Neuronal stem cell (in vitro differentiated cells): ENCODE measurements around the gene N4BP2L2. TPM values are rescaled to one million over a fixed set of nuclear protein-coding genes. Genes with fewer than 3 reads are reported as not detected.

Experiments
- DNase-seq: peaks from one replicate; pipeline ENCODE4 v3.0.0-alpha.2; 2013; ENCODE audit warnings: low spot score
- H2AFZ ChIP-seq: one replicate; pipeline ENCODE4 v1.6.1; 2013; ENCODE audit warnings: mild to moderate bottlenecking, low read length, inconsistent platforms
- H2AK5ac ChIP-seq: 2 replicates; pipeline ENCODE4 v1.6.1; 2013; ENCODE audit warnings: low read depth, mild to moderate bottlenecking, inconsistent platforms, low read length, moderate library complexity, mixed read lengths
- H2BK120ac ChIP-seq: 2 replicates; pipeline ENCODE4 v1.6.1; 2013; ENCODE audit warnings: low read depth, mild to moderate bottlenecking, inconsistent platforms, low read length, moderate library complexity, mixed read lengths
- H2BK12ac ChIP-seq: one replicate; pipeline ENCODE4 v1.6.1; 2013; ENCODE audit warnings: low read length, inconsistent platforms
- H2BK15ac ChIP-seq: 2 replicates; pipeline ENCODE4 v1.6.1; 2013; ENCODE audit warnings: mild to moderate bottlenecking, low read length, inconsistent platforms, mixed read lengths
- H2BK5ac ChIP-seq: one replicate; pipeline ENCODE4 v1.6.1; 2013; ENCODE audit warnings: inconsistent platforms, mild to moderate bottlenecking, low read length, moderate library complexity
- H3K14ac ChIP-seq: one replicate; pipeline ENCODE4 v1.6.1; 2013; ENCODE audit warnings: low read length, inconsistent platforms
- H3K18ac ChIP-seq: 2 replicates; pipeline ENCODE4 v1.6.1; 2013; ENCODE audit warnings: low read length, inconsistent platforms
- H3K23ac ChIP-seq: 2 replicates; pipeline ENCODE4 v1.6.1; 2013; ENCODE audit warnings: low read depth, mild to moderate bottlenecking, mixed read lengths, low read length, inconsistent platforms; ENCODE audit not compliant: poor library complexity
- H3K27ac ChIP-seq: replicated peaks from 3 replicates; pipeline ENCODE4 v1.5.1; 2013; ENCODE audit warnings: low read length, inconsistent platforms
- H3K27me3 ChIP-seq, 3 experiments: 2 replicates each; pipeline ENCODE4 v1.6.1; 2013; ENCODE audit warnings: low read length in 3 of 3, mild to moderate bottlenecking in 2 of 3, inconsistent platforms in 1 of 3, low read depth in 1 of 3, mixed read lengths in 1 of 3, moderate library complexity in 1 of 3; ENCODE audit not compliant: control insufficient read depth in 3 of 3, insufficient read depth in 3 of 3
- H3K36me3 ChIP-seq, 2 donors: replicated peaks in 1 of 2; 2 replicates each; pipeline ENCODE4 v1.6.1; 2013; ENCODE audit warnings: low read length in 2 of 2; ENCODE audit not compliant: control insufficient read depth in 2 of 2, insufficient read depth in 2 of 2
- H3K4ac ChIP-seq: 2 replicates; pipeline ENCODE4 v1.6.1; 2013; ENCODE audit warnings: inconsistent platforms, mild to moderate bottlenecking, low read length, moderate library complexity
- H3K4me1 ChIP-seq, 2 donors: 1 replicate in 1 of 2; 2 replicates in 1 of 2; pipeline ENCODE4 v1.6.1; 2013; ENCODE audit warnings: low read length in 2 of 2, low read depth in 1 of 2; ENCODE audit not compliant: control insufficient read depth in 2 of 2, insufficient read depth in 1 of 2
- H3K4me2 ChIP-seq: one replicate; pipeline ENCODE4 v1.6.1; 2013; ENCODE audit warnings: mild to moderate bottlenecking, low read length, inconsistent platforms; ENCODE audit not compliant: insufficient read depth, poor library complexity, severe bottlenecking
- H3K4me3 ChIP-seq, 2 donors: 2 replicates each; pipeline ENCODE4 v1.5.1; 2013; ENCODE audit warnings: low read length in 2 of 2, mild to moderate bottlenecking in 2 of 2, inconsistent platforms in 1 of 2, moderate library complexity in 1 of 2
- H3K79me1 ChIP-seq: one replicate; pipeline ENCODE4 v1.6.1; 2013; ENCODE audit warnings: low read depth, mild to moderate bottlenecking, inconsistent platforms, low read length, moderate library complexity
- H3K9ac ChIP-seq: one replicate; pipeline ENCODE4 v1.6.1; 2013; ENCODE audit warnings: mild to moderate bottlenecking, low read depth, low read length, inconsistent platforms; ENCODE audit not compliant: poor library complexity
- H3K9me3 ChIP-seq, 2 donors: replicated peaks in 1 of 2; 2 replicates each; pipeline versions ENCODE3 to v1.6.1; 2013; ENCODE audit warnings: low read length in 2 of 2, mild to moderate bottlenecking in 2 of 2, inconsistent platforms in 1 of 2, low read depth in 1 of 2, mixed read lengths in 1 of 2, moderate library complexity in 1 of 2; ENCODE audit not compliant: control insufficient read depth in 2 of 2, insufficient read depth in 1 of 2
- H4K8ac ChIP-seq: one replicate; pipeline ENCODE4 v1.6.1; 2013; ENCODE audit warnings: low read depth, mild to moderate bottlenecking, inconsistent platforms, low read length, moderate library complexity
- H4K91ac ChIP-seq: one replicate; pipeline ENCODE4 v1.6.1; 2013; ENCODE audit warnings: low read length, low read depth, mild to moderate bottlenecking, inconsistent platforms; ENCODE audit not compliant: poor library complexity
- WGBS, 2 donors: extraction: QIAGEN DNeasy Blood & Tissue Kit; methylation state at CpG; one replicate each; pipeline ENCODE4 v1.1.7; 2013; ENCODE audit warnings: missing lambda C conversion rate in 2 of 2, mixed read lengths in 1 of 2; ENCODE audit not compliant: insufficient read length in 2 of 2, insufficient replicate concordance in 1 of 2; ENCODE audit errors: extremely low coverage in 2 of 2; 5-methylcytosine and 5-hydroxymethylcytosine counted together
- polyA plus RNA-seq, 2 experiments: library from polyadenylated mRNA; stranded (reverse); fragments of 200-250 nt; gene quantifications; one replicate each; pipeline ENCODE4 v1.2.3, GENCODE V29; 2013

N4BP2L2 gene
- polyA plus RNA-seq (2013, experiment 1 of 2): 65.2 TPM
- 67.8 TPM for polyA plus RNA-seq (2013, experiment 2 of 2)

DNA sequence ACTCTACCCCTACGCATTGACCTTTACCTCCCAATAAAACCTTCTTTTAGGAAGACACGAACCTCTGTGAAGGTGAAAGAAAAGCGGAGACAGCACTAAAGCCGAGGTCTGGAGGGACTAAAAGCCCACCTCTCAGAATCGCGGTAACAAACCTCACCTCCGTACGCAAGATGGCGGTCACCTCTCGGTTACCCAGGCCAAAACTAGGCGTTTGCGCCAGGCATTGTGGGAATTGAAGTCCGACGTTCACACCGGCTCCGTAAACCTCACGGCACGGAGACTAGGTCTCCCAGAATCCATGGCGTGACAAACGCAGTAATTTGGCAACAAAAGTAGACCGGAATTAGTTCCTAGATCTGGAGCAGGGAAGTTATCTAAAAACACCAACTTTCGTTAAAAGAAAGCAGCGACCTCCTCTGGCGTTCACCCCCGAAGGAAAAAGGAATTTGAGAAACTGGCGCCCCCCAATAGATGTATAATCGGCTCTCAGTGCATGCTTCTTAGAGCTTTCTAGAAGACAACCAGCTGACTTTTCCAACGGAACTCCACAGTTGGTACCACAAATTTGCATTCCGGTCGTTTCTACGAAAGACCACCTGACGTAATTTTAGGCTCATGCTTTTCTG lies at the start of gene N4BP2L2:
TSS of gene N4BP2L2 (minus strand) at position 175 of the 626 bp plus-strand sequence. CDS start 1,768 bp downstream, outside the sequence.
- no peak within 1 kb of the TSS for H3K23ac ChIP-seq
- peak; percentile 89 for DNase-seq
- H4K91ac ChIP-seq: peak within 1 kb of the TSS; percentile 26
- peaks cover 0 to 21% of the 10 kb centered on the region in 2 donors for H3K9me3 ChIP-seq
- H3K27ac ChIP-seq: peak within 1 kb of the TSS; percentile 84
- H3K14ac ChIP-seq: no peak within 1 kb of the TSS
- no peaks in the 10 kb centered on the region for H3K27me3 ChIP-seq
- peak within 1 kb of the TSS; percentile 5 for H2AK5ac ChIP-seq
- H2BK5ac ChIP-seq: no peak within 1 kb of the TSS
- H3K18ac ChIP-seq: peak within 1 kb of the TSS; percentile 72
- no peaks in the 10 kb centered on the region for H3K4me1 ChIP-seq
- no peak within 1 kb of the TSS for H2BK12ac ChIP-seq
- no peak within 1 kb of the TSS for H4K8ac ChIP-seq
- H2BK15ac ChIP-seq: no peak within 1 kb of the TSS
- peak within 1 kb of the TSS; percentile 75 for H2AFZ ChIP-seq
- peaks cover 2% of the 10 kb centered on the region for H3K79me1 ChIP-seq
- peak within 1 kb of the TSS; percentile 69 for H3K4me2 ChIP-seq
- no peak within 1 kb of the TSS for H2BK120ac ChIP-seq
- no peak within 1 kb of the TSS for H3K4ac ChIP-seq
- peak within 1 kb of the TSS; percentile 85 for H3K9ac ChIP-seq
- no CpG with 5 or more reads among the region's 32 CpGs for WGBS, 2 donors
- peak within 1 kb of the TSS; percentile 68 to 88 for H3K4me3 ChIP-seq
- H3K36me3 ChIP-seq: peaks cover 5 to 32% of the 10 kb centered on the region in 2 donors

GRCh38 chr13:32587811-32588170 lies 49.2 kb upstream of the N4BP2L2 start:
- Histone ChIP-seq H3K4ac (no peak overlapping the region), H2AK5ac (no peak overlapping the region), H3K27me3 (no peaks in the 10 kb centered on the region), H3K18ac (no peak overlapping the region), H3K23ac (no peak overlapping the region), H3K4me1 (peaks cover 5 to 13% of the 10 kb centered on the region in 2 donors), H3K4me2 (peak overlapping the region; percentile 75), H4K91ac (no peak overlapping the region), H3K27ac (peak overlapping the region; percentile 100), H2BK5ac (no peak overlapping the region), H2AFZ (peak overlapping the region; percentile 92), H2BK15ac (no peak overlapping the region), H3K9me3 (no peaks in the 10 kb centered on the region), H3K9ac (peak overlapping the region; percentile 84), H3K4me3 (peak overlapping the region; percentile 95 to 96), H3K36me3 (peaks cover 0 to 5% of the 10 kb centered on the region in 2 donors), H3K79me1 (peaks cover 3% of the 10 kb centered on the region), H2BK12ac (no peak overlapping the region), H3K14ac (no peak overlapping the region), H2BK120ac (no peak overlapping the region), H4K8ac (no peak overlapping the region)
- DNase-seq: no peak
- no CpG with 5 or more reads among the region's 8 CpGs for WGBS, 2 donors

- Histone ChIP-seq H3K23ac (no peak overlapping the region), H3K79me1 (peaks cover 3% of the 10 kb centered on the region), H4K91ac (no peak overlapping the region), H4K8ac (no peak overlapping the region), H2BK120ac (no peak overlapping the region), H2AFZ (peak overlapping the region; percentile 92), H3K4ac (no peak overlapping the region), H2BK15ac (no peak overlapping the region), H3K14ac (peak overlapping the region; percentile 65), H2BK12ac (peak overlapping the region; percentile 67), H3K9me3 (no peaks in the 10 kb centered on the region), H3K4me1 (peaks cover 5 to 13% of the 10 kb centered on the region in 2 donors), H3K4me3 (peak overlapping the region; percentile 95 to 96), H2AK5ac (no peak overlapping the region), H2BK5ac (peak overlapping the region; percentile 71), H3K4me2 (peak overlapping the region; percentile 75), H3K27ac (peak overlapping the region; percentile 100), H3K9ac (peak overlapping the region; percentile 88), H3K18ac (peak overlapping the region; percentile 96), H3K36me3 (peaks cover 0 to 5% of the 10 kb centered on the region in 2 donors), H3K27me3 (no peaks in the 10 kb centered on the region)
- WGBS, 2 donors: no CpG with 5 or more reads among the region's 74 CpGs
- peak; percentile 51 for DNase-seq
Observed at GRCh38 chr13:32587011-32587810, 48.6 kb upstream of the N4BP2L2 start.
